WTC11 (cell line): Measurements from ENCODE around the gene KIF17. TPM values are rescaled to one million over a fixed set of nuclear protein-coding genes. Genes with fewer than 3 reads are reported as not detected.

Experiments
- ATAC-seq: fragments of 200-7000 bp; cut with Tn5 transposase; 2 replicates; pipeline ENCODE4 v1.10.0; 2021; ENCODE audit warnings: mild to moderate bottlenecking, moderate library complexity
- CTCF ChIA-PET: fragments of 300-600 bp; sonication (Branson Sonifier 250); formaldehyde crosslinking; loops from one replicate; lab custom pipeline; 2021; ENCODE audit warnings: antibody characterized with exemption; lab: Charles Lee
- POLR2A ChIA-PET: fragments of 350-600 bp; sonication (Branson Sonifier 250); formaldehyde crosslinking; loops from one replicate; lab custom pipeline; 2021; ENCODE audit warnings: antibody characterized with exemption; lab: Charles Lee
- DNase-seq: peaks from one replicate; pipeline ENCODE4 v3.0.0; 2021; ENCODE audit warnings: low spot score
- H3K27ac Mint-ChIP-seq: 2 replicates; pipeline ENCODE4 v1.8.0; 2021; ENCODE audit warnings: mixed read lengths
- H3K27me3 Mint-ChIP-seq: 2 replicates; pipeline ENCODE4 v1.8.0; 2021; ENCODE audit warnings: low read depth, mild to moderate bottlenecking, moderate library complexity, mixed read lengths
- H3K36me3 Mint-ChIP-seq: 2 replicates; pipeline ENCODE4 v1.8.0; 2021; ENCODE audit warnings: mixed read lengths
- H3K4me1 Mint-ChIP-seq: 2 replicates; pipeline ENCODE4 v1.8.0; 2022; ENCODE audit warnings: mixed read lengths
- H3K4me3 Mint-ChIP-seq: 2 replicates; pipeline ENCODE4 v1.8.0; 2021; ENCODE audit warnings: mild to moderate bottlenecking, moderate library complexity, mixed read lengths
- H3K9me3 Mint-ChIP-seq: 2 replicates; pipeline ENCODE4 v1.8.0; 2021; ENCODE audit warnings: mixed read lengths
- ERG ChIP-seq: fragments of 250-450 bp; sonication (Bioruptor Pico); IDR thresholded peaks from 2 replicates; pipeline ENCODE4 v1.8.0; 2021; ENCODE audit warnings: mild to moderate bottlenecking
- FOXP4 ChIP-seq: sonication (generic); formaldehyde crosslinking; IDR thresholded peaks from 2 replicates; pipeline ENCODE4 v1.8.0; 2022; ENCODE audit warnings: mild to moderate bottlenecking, missing genetic modification reagents
- HMGXB4 ChIP-seq: sonication (generic); formaldehyde crosslinking; IDR thresholded peaks from 2 replicates; pipeline ENCODE4 v1.8.1; 2023; ENCODE audit warnings: mild to moderate bottlenecking, moderate library complexity, missing genetic modification reagents
- KAT7 ChIP-seq: sonication (generic); formaldehyde crosslinking; IDR thresholded peaks from 2 replicates; pipeline ENCODE4 v1.8.1; 2023; ENCODE audit warnings: missing genetic modification reagents, mild to moderate bottlenecking, borderline replicate concordance
- MXD4 ChIP-seq: fragments of 250-450 bp; sonication (Bioruptor Pico); IDR thresholded peaks from 2 replicates; pipeline ENCODE4 v1.8.0; 2021; ENCODE audit warnings: mild to moderate bottlenecking, moderate library complexity, borderline replicate concordance
- MYBL2 ChIP-seq: sonication (generic); formaldehyde crosslinking; IDR thresholded peaks from 2 replicates; pipeline ENCODE4 v1.8.1; 2023; ENCODE audit warnings: mild to moderate bottlenecking, moderate library complexity, missing genetic modification reagents
- NFATC4 ChIP-seq: fragments of 250-450 bp; sonication (Bioruptor Pico); IDR thresholded peaks from 2 replicates; pipeline ENCODE4 v1.9.0; 2021; ENCODE audit warnings: mild to moderate bottlenecking
- NFYB ChIP-seq: sonication (generic); formaldehyde crosslinking; conservative IDR thresholded peaks from 2 replicates; pipeline ENCODE4 v1.8.0; 2022; ENCODE audit warnings: low read depth, missing genetic modification reagents
- RELA ChIP-seq: sonication (generic); formaldehyde crosslinking; IDR thresholded peaks from 2 replicates; pipeline ENCODE4 v1.8.1; 2022; ENCODE audit warnings: missing genetic modification reagents, mild to moderate bottlenecking, borderline replicate concordance
- RORB ChIP-seq: fragments of 250-450 bp; sonication (Bioruptor Pico); IDR thresholded peaks from 2 replicates; pipeline ENCODE4 v1.9.0; 2021; ENCODE audit warnings: mild to moderate bottlenecking
- SMAD3 ChIP-seq: sonication (generic); formaldehyde crosslinking; IDR thresholded peaks from 2 replicates; pipeline ENCODE4 v1.8.0; 2022; ENCODE audit warnings: missing genetic modification reagents, mild to moderate bottlenecking, borderline replicate concordance
- SOX15 ChIP-seq: fragments of 250-450 bp; sonication (Bioruptor Pico); IDR thresholded peaks from 2 replicates; pipeline ENCODE4 v1.9.0; 2021; ENCODE audit warnings: mild to moderate bottlenecking
- TP53 ChIP-seq: sonication (generic); formaldehyde crosslinking; IDR thresholded peaks from 2 replicates; pipeline ENCODE4 v1.8.1; 2023; ENCODE audit warnings: mild to moderate bottlenecking, missing genetic modification reagents
- ZNF396 ChIP-seq: fragments of 250-450 bp; sonication (Bioruptor Pico); IDR thresholded peaks from 2 replicates; pipeline ENCODE4 v1.8.0; 2021; ENCODE audit warnings: mild to moderate bottlenecking, moderate library complexity, borderline replicate concordance
- total RNA-seq: library from RNA; stranded (reverse); gene quantifications from 3 replicates; pipeline ENCODE4 v1.2.3, GENCODE V29; 2021
- TF ChIP-seq, protein P1 (sequence below): sonication (generic); formaldehyde crosslinking; IDR thresholded peaks from 2 replicates; pipeline ENCODE4 v1.8.1; 2022; ENCODE audit warnings: low read depth, mild to moderate bottlenecking, moderate library complexity, missing genetic modification reagents, borderline replicate concordance
- TF ChIP-seq, protein P2 (sequence below): sonication (generic); formaldehyde crosslinking; IDR thresholded peaks from 2 replicates; pipeline ENCODE4 v1.8.0; 2022; ENCODE audit warnings: mild to moderate bottlenecking, missing genetic modification reagents
- TF ChIP-seq, protein P3 (sequence below): fragments of 250-450 bp; sonication (Bioruptor Pico); IDR thresholded peaks from 2 replicates; pipeline ENCODE4 v2.1.2; 2022; ENCODE audit warnings: mild to moderate bottlenecking, moderate library complexity
- TF ChIP-seq, protein P4 (sequence below): fragments of 250-450 bp; sonication (Bioruptor Pico); IDR thresholded peaks from 2 replicates; pipeline ENCODE4 v1.9.0; 2021; ENCODE audit warnings: mild to moderate bottlenecking, borderline replicate concordance

Gene KIF17
- total RNA-seq, 1 experiment from 2014 or later: 8.1 TPM

DNA sequence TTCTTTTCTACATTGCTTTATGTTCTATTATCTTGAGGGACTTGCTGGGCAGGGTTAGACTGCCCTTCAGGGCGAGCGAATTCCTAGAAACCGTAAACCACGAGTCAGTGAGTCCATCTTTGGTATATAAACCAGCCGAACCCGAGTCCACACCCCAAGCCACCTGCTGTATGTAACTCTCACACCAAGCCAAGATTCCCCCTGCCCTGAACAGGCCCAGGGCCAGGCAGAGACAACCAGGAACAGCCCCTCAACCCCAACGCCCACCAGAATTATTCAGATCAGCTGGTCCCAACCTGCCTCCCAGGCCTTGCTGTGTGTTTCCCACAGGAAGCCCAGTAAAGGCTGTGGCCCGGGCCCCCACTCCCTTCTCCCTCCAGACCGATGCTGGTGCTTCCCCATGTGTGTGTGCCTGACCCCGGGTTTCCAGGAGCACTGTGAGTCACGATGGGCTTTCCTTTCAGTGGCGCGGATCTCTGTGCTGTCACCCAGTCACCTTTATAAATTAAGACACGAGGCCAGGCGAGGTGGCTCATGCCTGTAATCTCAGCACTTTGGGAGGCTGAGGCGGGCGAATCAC is 17.1 kb downstream of the KIF17 start (continued):
- TF ChIP-seq, protein P1, sequence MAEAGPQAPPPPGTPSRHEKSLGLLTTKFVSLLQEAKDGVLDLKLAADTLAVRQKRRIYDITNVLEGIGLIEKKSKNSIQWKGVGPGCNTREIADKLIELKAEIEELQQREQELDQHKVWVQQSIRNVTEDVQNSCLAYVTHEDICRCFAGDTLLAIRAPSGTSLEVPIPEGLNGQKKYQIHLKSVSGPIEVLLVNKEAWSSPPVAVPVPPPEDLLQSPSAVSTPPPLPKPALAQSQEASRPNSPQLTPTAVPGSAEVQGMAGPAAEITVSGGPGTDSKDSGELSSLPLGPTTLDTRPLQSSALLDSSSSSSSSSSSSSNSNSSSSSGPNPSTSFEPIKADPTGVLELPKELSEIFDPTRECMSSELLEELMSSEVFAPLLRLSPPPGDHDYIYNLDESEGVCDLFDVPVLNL: no peak
- TF ChIP-seq FOXP4 (CRISPR knock-in tag): no peak
- TF ChIP-seq, protein P2, sequence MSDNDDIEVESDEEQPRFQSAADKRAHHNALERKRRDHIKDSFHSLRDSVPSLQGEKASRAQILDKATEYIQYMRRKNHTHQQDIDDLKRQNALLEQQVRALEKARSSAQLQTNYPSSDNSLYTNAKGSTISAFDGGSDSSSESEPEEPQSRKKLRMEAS (CRISPR knock-in tag): no peak

DNA sequence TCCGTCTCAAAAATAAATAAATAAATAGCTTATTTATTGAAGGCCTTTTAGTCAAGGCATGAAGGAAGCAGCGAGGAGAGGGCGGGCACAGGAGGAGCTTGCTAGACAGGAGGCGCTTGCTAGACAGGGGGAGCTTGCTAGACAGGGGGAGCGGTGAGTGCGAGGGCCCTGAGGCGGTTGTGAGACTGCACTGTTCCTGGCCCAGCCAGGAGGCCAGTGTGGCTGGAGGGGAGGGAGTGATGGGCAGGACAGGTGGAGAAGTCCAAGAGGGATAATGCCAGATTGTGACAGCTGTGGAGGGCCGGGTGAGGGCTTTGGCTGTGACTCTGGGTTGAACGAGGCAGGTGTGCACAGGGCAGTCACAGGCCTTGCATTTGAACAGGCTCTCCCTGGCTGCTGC is 18.2 kb downstream of the KIF17 start:
- Mint-ChIP-seq H3K36me3 (no peaks in the 10 kb centered on the region), H3K27me3 (no peaks in the 10 kb centered on the region; the same call in 1 of the 2 replicates), H3K4me1 (peaks cover 11% of the 10 kb centered on the region), H3K27ac (no peak overlapping the region), H3K9me3 (no peaks in the 10 kb centered on the region), H3K4me3 (no peak overlapping the region)
- ATAC-seq: no peak
- no peak for DNase-seq
- TF ChIP-seq NFYB (CRISPR knock-in tag) (no peak), SOX15 (CRISPR knock-in tag) (no peak), ZNF396 (CRISPR knock-in tag) (no peak), RELA (CRISPR knock-in tag) (no peak), ERG (no peak), MXD4 (CRISPR knock-in tag) (no peak), SMAD3 (no peak), TP53 (CRISPR knock-in tag) (no peak), MYBL2 (CRISPR knock-in tag) (no peak), NFATC4 (CRISPR knock-in tag) (no peak), HMGXB4 (no peak), RORB (no peak), KAT7 (CRISPR knock-in tag) (no peak)
- TF ChIP-seq, protein P3, sequence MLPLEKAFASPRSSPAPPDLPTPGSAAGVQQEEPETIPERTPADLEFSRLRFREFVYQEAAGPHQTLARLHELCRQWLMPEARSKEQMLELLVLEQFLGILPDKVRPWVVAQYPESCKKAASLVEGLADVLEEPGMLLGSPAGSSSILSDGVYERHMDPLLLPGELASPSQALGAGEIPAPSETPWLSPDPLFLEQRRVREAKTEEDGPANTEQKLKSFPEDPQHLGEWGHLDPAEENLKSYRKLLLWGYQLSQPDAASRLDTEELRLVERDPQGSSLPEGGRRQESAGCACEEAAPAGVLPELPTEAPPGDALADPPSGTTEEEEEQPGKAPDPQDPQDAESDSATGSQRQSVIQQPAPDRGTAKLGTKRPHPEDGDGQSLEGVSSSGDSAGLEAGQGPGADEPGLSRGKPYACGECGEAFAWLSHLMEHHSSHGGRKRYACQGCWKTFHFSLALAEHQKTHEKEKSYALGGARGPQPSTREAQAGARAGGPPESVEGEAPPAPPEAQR (CRISPR knock-in tag): no peak
- TF ChIP-seq, protein P4, sequence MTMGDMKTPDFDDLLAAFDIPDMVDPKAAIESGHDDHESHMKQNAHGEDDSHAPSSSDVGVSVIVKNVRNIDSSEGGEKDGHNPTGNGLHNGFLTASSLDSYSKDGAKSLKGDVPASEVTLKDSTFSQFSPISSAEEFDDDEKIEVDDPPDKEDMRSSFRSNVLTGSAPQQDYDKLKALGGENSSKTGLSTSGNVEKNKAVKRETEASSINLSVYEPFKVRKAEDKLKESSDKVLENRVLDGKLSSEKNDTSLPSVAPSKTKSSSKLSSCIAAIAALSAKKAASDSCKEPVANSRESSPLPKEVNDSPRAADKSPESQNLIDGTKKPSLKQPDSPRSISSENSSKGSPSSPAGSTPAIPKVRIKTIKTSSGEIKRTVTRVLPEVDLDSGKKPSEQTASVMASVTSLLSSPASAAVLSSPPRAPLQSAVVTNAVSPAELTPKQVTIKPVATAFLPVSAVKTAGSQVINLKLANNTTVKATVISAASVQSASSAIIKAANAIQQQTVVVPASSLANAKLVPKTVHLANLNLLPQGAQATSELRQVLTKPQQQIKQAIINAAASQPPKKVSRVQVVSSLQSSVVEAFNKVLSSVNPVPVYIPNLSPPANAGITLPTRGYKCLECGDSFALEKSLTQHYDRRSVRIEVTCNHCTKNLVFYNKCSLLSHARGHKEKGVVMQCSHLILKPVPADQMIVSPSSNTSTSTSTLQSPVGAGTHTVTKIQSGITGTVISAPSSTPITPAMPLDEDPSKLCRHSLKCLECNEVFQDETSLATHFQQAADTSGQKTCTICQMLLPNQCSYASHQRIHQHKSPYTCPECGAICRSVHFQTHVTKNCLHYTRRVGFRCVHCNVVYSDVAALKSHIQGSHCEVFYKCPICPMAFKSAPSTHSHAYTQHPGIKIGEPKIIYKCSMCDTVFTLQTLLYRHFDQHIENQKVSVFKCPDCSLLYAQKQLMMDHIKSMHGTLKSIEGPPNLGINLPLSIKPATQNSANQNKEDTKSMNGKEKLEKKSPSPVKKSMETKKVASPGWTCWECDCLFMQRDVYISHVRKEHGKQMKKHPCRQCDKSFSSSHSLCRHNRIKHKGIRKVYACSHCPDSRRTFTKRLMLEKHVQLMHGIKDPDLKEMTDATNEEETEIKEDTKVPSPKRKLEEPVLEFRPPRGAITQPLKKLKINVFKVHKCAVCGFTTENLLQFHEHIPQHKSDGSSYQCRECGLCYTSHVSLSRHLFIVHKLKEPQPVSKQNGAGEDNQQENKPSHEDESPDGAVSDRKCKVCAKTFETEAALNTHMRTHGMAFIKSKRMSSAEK (CRISPR knock-in tag): no peak
- ChIA-PET POLR2A (no interaction called here), CTCF (interaction anchor here (0.6 to 2.5 kb wide), 2 partner anchors 16 to 28 kb away, joined by 4 to 11 read pairs; no protein-coding TSS in a partner anchor)
